CD4-positive, alpha-beta T cell treated with Interferon alpha-2 for 1 hour (primary cell): ENCODE results near the gene PTGES.
"Not testable (repeated sequence)": the region's sequence is repeated elsewhere in the genome, so short reads cannot be mapped to it uniquely, and the experiment has no call there.

Experiments
- DNase-seq, 2 donors: peaks; one replicate each; pipeline ENCODE4 v3.0.0-alpha.2; 2020 to 2022

Gene PTGES

DNA sequence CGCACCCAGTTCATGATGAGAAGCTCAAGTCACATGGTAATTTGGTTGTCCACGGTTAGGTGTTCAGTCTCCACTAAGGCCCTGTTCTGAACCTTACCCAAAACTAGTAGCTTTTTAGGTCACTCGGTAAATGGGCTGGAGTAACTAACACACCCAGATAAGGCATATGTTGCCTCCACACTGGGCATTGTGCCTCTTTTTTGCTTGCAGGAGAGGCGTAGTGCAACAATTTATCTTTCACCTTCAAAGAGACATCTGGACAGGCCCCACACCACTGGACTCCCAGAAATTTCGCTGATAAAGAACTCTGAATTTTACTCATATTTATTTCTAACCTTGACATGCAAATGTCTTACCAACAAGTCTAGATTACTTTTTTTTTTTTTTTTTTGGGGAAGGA is 16.8 kb upstream of the PTGES start:
- DNase-seq = no peak

DNA sequence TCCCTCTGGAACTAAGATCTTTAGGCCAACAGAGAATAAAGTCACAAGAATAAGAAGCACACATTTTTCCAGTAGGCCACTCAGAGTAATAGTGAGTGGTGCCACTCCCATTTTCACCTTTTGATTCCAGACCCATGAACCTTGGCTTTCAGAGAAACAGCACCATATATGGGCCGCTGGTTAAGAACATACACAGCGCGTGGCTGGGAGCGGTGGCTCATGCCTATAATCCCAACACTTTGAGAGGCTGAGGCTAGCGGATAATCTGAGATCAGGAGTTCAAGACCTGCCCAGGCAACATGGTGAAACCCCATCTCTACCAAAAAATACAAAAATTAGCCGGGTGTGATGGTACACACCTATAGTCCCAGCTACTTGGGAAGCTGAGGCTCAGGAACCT is 15.6 kb upstream of the PTGES start:
- no peak for DNase-seq

DNA sequence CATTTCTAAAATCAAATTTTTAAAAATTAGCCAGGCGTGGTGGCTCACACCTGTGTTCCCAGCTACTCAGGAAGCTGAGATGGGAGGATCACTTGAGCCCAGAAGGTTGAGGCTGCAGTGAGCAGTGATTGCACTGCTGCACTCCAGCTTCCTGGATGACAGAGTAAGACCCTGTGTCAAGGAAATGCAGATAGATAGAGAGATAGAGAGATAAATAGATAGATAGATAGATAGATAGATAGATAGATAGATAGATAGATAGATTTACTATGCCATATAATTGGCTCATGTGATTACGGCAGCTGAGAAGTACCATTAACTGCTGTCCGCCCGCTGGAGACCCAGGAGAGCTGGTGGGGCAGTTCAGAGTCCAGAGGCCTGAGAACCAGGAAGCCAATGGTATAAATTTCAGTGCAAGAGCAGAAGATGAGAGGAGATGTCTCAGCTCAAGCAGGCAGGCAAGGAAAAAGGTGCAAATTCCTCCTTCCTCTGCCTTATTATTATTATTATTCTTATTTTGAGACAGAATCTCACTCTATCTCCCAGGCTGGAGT is 13.0 kb upstream of the PTGES start:
- no peak for DNase-seq

GRCh38 chr9:129762985-129763926 is 10.4 kb upstream of the PTGES start:
- DNase-seq = no peak

GRCh38 chr9:129762370-129762984 is 9.6 kb upstream of the PTGES start:
- peak in 1 of 2 donors; percentile 64 for DNase-seq

- no peak for DNase-seq
Observed at GRCh38 chr9:129761901-129762369, 9.1 kb upstream of the PTGES start.

DNA sequence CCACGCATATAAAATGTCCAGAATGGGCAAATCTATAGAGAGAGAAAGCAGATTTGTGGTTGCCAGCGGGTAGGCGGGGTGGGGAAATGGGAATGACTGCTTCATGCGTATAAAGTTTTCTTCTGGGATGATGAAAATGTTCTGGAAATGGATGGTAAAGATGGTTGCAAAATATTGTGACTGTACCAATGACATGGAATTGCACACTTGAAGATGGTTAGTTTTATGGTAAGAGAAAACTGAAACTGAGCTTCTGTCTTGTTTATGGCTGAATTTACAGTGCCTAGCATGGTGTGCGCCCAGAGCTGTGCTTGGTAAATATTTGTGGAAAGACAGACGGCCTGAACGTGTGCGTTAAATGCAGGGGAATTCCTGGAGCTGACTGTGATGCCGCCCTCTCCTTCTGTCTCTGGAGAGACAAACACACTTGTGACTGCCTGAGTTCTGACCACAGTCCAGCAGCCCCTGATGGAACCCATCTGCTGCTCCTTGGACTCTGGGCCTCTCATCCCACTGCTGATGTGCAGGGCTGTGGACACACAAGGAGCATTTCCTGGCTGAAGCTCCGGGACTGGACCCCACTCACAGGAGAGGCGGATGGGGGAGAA is 8.6 kb upstream of the PTGES start:
- DNase-seq = no peak

GRCh38 chr9:129760784-129761183 is 7.9 kb upstream of the PTGES start:
- not testable (repeated sequence) for DNase-seq

GRCh38 chr9:129759804-129760502 is 7.1 kb upstream of the PTGES start:
- no peak for DNase-seq

GRCh38 chr9:129759319-129759718 is 6.5 kb upstream of the PTGES start:
- no peak for DNase-seq

DNA sequence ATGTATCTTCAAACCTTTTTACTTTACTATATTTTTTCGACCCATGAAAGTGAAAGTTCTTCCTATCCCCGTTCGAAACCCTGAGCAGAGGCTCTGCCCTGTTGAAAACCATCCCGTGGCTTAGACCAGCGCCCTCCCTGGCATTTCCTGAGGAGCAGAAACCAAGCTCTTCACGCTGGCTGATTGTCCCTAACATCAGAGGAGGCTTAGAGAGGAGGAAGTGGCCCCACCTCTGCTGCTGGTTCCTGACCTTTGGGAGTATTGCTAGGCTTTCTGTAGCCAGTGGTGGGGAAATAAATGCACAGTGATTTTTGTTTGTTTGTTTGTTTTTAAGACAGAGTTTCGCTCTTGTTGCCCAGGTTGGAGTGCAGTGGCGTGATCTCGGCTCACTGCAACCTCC is 4.2 kb upstream of the PTGES start:
- DNase-seq = peak; percentile 5 to 28

DNA sequence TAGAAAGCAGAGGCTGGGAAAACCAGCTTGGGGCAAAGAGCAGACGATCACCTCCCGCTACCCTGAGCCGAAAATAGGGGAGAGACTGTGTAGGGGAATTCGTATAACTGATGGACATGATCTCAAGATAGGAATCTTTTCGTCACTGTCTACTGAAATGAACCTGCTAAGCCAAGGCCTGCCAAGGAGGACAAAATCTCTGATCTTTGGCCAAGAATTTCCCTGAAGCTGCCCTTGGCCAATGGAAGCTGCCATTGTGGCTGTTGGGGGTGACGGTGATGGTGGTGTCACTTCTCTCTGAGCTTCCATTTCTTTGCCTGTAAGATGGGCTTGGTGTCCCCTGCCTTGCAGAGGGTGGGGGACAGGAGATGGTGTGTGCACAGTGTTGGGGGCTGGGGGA is 3.3 kb upstream of the PTGES start:
- DNase-seq = no peak

- DNase-seq = no peak
Observed at GRCh38 chr9:129755151-129755550, 2.3 kb upstream of the PTGES start.

GRCh38 chr9:129751841-129752801 is 721 bp downstream of the PTGES start:
- no peak for DNase-seq

DNA sequence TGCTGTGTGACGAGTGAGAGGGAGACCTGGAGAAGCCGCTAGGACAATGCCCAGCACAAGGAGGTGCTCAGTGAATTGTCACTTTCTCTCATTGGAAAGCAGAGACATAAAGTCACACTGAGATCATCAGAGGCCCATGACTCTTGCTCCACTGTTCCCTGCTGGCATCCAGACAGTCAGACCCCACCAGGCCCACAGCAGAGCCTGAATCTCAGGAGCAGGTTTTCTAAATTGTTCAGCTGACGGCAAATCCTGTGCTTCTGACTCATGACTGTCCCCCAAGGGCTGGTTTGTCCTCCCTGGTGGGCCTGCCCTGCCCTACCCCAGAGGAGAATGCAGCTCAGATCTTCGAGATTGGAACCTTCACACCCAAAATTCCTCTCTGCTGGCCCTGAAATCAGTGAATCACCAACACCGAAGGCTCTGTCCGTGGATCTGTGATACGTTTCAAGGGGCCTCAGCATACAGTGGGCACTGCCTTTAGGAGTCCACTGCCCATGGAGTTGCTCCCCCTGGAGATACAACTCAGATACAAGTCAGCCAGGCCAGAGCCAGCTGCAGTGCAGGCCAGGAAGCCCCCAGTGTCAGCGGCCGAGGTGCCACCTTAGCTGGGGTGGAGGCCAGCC is 2.7 kb downstream of the PTGES start:
- no peak for DNase-seq

- no peak for DNase-seq
Observed at GRCh38 chr9:129749575-129749974, 3.3 kb downstream of the PTGES start.

DNA sequence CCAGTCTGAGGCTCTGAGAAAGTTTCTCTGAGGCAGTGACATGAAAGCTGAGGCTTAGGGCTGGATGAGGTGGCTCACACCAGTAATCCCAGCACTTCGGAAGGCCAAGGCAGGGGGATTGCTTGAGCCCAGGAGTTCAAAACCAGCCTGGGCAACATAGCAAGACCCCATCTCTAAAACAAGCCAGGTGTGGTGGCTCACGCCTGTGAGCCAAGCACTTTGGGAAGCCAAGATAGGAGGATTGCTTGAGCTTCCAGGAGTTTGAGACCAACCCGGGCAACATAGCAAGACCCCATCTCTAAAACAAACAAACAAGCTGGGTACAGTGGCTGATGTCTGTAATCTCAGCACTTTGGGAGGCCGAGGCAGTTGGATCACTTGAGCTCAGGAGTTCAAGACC is 3.8 kb downstream of the PTGES start:
- DNase-seq = not testable (repeated sequence)

DNA sequence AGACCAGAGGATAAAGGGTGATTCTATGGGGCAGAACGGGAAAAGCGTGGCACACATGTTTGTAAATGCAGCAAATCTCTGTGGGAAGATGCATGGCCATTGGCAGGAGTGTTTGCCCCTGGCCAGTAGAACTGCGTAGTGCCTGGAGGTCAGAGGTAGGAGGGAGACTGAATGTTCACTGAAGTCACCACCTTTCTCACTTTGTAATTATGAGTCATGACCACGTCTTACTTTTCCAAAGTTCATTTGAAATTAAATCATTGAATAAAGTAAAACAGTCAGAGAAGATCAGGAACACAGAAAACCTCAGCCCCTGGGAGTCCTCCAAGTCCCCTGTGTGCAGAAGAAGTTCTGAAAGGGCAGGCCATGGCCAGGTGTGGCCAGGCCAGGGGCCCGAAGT is 4.6 kb downstream of the PTGES start:
- no peak for DNase-seq

GRCh38 chr9:129746092-129746777 is 6.6 kb downstream of the PTGES start:
- DNase-seq = no peak

DNA sequence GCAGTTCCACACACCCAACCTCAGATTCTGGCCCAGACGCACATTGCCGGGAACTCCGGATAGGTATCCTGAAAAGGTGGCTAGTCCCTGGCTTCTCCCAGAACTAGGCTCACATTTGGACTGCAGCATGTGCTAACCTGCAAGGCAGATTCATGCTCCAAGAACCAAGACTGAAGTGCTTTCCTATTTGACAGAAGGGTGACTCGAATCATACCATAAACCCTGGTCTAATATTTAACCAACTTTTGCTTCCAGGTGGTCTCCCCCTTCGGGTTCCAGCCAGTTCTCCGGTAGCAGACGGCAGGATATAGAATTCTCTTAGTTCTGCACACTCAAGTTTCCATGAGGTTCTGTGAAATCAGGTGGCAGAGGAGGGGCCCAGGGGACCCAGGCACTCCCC is 7.6 kb downstream of the PTGES start:
- no peak for DNase-seq
